ENCODE data around the gene LYPD6. TPM values are rescaled to one million over a fixed set of nuclear protein-coding genes. Genes with fewer than 3 reads are reported as not detected.
"Not testable (repeated sequence)": the region's sequence is repeated elsewhere in the genome, so short reads cannot be mapped to it uniquely, and the experiment has no call there.

LYPD6 gene
- total RNA-seq, 1 donor from 2014 or later, result 0.96 TPM

DNA sequence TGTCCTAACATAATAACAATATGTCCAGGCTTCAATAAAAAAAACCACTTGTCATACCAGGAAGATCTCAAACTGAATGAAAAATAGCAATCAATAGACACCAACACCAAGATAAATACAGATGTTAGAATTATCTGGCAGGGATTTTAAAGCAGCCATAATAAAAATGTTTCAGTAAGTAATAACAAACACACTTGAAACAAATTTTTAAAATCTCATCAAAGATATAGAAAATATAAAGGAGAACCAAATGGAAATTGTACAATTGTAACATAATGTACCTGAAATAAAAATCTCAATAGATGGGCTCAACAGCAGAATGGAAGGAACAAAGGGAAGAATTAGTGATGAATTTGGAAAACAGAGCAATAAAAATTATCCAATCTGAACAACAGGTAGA, 128.1 kb downstream of the LYPD6 start:
- no peak for ATAC-seq

DNA sequence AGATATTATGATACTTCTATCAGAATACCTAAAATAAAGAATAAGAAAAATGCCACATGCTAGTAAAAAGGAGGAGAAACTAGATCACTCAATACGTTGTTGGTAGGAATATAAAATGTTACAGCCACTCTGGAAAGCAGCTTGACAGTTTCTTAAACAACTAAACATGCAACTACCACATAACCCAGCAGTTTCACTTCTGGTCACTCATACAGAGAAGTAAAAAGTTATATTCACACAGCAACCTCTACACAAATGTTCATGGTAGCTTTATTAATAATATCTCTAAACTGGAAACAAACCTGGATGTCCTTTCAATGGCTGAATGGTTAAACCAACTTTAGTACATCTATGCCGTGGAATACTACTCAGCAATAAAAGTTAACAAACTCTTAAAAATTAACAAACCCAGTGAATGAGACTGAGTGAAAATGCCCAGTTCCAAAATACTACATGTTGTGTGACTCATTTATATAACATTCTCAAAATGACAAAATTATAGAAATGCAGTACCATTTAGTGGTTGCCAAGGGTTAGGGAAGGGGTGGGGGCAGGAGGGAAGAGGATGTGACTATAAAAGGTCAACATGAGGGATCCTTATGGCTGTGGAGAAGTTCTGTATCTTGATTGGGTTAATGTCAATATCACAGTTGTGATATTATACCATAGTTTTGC, 133.1 kb downstream of the LYPD6 start:
- ATAC-seq, result no peak

DNA sequence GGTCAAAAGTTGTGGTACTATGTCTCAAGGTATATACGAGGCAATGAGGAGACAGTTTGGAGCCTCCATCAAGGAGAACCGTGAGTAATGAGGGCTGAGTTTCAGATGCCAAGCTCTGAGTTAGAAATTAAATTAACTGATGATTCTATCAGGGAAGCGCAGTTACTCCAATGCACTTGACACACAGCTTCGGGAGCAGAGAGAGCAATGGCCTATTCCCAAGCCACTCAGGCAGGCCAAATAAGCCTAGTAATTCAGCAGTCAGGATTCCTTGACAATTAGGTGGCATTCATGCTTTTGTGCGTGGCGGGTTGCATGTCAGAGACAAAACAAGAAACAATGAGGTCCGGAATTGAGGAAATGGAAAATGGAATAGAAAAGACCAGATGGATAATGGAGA, 134.0 kb downstream of the LYPD6 start:
- ATAC-seq, result no peak

DNA sequence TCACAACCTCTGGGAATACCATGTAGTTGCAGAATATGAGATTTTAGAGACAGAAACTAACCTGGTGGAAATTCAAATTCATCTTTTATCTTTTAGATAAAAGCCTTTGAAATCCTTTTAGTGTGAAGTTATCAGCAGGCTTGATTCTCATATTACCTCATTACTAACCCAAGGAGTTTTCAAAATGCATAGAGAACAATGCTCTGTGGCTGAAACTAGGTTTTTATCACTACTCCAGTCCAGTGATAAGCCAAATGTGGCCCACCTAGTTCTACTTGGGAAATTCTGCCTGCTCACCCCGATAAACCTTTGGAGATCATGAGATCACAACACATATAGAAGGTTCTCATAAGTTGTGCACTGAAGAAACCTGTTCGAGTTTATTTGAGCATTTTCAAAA, 135.5 kb downstream of the LYPD6 start:
- ATAC-seq, result no peak

DNA sequence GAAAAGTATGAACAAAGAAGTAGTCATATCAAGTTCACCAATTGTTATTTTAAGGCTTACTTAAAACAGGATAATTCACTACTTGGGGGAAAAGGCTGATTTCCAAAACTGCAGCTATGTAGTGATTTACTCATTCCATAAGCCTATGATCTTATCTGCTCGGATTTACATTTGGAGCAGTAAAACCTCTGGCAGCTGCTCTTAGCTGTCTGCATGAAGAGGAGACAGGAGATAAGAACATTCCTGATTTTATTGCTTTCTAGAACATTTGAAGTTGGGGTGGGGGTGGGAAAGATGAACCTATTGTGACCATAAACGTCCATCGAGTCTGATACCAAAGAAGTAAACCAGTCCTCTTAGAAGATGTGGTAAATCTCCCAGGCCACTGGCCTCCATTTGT, 136.2 kb downstream of the LYPD6 start:
- ATAC-seq, result no peak

DNA sequence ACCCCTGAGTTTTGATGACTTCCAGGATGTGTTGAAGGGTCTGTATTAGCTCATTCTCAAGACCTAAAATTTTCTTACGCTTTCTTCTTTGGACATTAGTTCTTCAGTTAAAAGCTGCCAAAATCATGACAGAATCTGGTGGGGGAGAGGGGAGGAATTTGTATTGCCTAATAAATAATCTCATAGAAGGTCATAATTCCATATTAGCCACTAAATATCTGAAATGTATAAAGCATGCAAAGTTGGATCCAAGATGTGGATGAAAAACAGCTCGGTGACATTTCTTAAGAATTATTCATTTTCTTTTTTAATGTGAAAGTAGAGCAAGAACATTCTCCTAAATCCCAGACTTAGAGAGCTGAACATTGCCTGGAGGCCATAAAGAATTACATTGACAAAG, 137.0 kb downstream of the LYPD6 start:
- ATAC-seq, result no peak

DNA sequence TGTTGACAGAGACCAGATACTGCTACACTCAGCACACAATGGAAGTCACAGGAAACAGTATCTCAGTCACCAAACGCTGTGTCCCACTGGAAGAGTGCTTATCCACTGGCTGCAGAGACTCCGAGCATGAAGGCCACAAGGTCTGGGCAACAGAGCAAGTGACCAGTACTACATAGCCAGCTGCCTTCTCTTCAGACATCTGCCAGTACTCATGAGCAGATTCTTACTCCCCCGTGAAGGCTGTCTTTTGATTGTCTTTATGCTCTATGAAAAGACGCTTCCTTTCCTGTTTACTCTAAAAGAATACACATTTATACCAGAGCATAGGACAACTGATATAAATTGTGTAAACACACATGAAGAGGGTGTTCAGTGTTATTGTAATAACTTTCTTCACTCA, 138.2 kb downstream of the LYPD6 start:
- no peak for ATAC-seq

DNA sequence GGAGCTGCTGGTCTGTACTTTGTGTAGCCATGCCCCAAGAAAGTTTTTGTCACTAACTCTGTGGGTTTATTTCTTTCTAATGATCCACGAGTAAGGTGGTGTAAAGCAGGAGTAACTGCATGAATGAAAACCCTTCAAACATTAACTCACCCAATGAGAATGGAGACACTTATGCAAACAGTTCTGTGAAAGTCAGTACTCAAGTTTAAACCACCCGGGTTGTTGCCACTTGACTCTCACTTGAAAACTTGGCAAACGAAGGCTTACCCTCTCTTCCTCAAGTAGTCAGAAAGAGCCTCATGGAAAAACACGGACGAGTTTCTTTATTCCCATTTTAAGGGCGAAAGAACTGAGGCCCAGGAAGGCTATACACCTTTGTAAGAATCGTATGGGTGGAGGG, 139.7 kb downstream of the LYPD6 start:
- ATAC-seq, result no peak

DNA sequence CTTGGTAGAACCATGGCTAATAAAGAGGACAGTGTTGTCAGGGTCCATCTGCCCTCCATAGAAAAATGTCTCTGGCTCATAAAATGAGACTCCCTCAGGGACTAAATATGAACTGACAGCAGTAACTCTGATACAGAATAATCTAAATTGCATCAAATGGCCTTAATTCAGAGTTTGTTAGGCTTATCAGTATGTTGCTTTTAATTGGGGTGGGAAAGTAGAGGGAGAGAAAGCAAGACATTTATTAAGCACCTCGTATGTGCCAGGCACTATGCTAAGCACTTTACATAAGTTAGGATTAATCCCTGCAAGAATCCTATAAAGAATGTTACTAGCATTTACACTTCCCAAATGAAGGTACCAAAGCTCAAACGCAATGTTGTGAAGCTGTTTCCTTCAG, 142.0 kb downstream of the LYPD6 start:
- ATAC-seq, result no peak

DNA sequence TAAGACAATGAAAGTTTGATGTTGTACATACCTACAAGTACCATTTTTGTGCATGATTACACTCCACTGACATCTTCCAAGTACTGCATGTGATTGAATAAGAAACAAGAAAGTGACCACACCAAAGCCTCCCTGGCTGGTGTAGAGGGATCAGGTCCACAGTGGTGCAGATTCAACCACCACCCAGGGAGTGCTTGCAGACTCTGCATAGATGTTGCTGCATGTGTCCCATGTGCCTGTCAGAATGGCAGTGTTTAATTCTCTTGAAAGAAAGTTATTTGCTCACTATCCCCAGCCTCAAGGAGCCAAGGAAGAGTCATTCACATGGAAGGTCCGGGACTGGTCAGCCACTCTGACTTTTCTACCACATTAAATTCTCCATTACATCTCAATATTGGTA, 142.7 kb downstream of the LYPD6 start:
- no peak for ATAC-seq

DNA sequence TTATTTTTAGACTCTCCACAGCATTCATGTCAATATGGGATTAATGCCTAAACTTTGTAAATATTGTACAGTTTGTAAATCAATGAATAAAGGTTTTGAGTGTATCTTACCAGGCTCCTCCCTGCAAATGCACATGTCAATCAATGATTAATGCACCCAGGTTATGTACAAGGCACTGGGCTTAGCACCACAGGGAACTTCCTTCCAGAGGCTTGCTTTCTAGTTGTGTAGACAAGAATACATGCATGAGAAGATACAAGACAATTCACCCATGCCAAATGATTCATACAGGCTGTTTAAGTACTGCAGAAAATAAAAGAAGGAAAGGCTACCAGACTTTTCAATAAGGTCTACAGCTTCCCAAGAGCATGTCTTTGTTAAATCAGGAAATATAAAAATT, 143.1 kb downstream of the LYPD6 start:
- ATAC-seq, result peak; percentile 77

DNA sequence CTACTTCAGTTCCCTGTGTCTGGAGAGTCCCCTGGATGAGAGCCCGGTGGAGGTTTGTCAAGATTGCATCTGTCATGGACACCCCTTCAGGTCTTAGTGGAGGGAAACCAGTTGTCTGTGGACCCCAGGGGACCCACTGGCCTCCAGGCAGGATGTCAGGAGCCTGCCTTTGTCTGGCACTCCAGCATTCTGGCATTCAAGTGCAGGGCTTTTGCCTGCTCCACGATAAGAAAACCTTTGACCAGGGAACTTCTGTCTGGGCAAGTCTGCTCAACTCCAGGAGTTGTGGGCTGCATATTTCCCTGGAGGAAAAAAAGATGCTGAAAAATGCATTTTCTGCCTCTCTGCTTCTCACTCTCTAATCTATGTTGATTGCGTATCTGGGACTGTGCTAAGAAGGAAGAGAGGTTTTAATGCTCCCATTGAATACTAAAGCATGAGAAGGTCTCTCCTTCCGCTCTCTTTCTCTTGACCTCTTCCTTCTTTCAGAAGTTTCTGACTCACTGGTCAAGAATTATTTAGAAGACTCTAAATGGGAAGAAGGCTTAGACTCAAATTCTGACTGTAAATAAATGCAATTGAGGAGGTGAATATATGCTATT, 152.7 kb downstream of the LYPD6 start:
- no peak for ATAC-seq

DNA sequence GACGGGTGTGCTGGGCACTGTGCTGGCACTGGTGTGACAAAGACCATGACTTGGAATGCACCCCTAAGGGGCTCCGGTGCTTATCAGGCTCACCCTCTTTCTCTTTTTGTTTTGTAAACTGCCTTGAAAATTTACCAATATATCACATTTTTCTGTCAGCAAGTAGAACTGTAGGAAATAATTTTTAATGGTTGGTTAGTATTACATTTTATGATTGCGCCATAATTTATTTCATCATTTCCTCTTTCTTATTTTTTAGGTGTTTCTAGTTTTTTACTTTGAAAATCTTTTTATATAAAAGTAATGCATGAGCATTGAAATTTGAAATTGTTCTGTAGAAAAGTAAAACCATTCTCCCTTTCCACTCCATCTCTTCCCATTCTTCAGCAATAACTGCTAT, 156.3 kb downstream of the LYPD6 start:
- ATAC-seq, result no peak

DNA sequence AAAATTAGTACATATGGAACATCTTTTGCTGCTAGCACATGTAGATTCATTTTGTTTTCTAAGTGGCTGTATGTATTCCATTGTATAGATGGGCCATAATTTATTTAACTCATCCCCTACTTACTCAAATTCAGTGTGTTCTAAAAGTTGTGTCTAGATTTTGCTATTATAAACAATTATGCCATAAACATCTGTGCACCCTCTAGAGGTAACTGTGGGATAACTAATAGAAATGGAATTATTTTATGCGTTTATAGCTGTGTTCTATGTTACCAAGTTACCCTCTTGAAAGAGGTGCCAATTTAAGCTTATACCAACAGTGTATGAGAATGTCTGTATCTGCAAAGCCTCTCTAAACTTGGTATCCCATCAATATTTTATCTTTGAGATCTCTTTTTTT, 156.8 kb downstream of the LYPD6 start:
- no peak for ATAC-seq

DNA sequence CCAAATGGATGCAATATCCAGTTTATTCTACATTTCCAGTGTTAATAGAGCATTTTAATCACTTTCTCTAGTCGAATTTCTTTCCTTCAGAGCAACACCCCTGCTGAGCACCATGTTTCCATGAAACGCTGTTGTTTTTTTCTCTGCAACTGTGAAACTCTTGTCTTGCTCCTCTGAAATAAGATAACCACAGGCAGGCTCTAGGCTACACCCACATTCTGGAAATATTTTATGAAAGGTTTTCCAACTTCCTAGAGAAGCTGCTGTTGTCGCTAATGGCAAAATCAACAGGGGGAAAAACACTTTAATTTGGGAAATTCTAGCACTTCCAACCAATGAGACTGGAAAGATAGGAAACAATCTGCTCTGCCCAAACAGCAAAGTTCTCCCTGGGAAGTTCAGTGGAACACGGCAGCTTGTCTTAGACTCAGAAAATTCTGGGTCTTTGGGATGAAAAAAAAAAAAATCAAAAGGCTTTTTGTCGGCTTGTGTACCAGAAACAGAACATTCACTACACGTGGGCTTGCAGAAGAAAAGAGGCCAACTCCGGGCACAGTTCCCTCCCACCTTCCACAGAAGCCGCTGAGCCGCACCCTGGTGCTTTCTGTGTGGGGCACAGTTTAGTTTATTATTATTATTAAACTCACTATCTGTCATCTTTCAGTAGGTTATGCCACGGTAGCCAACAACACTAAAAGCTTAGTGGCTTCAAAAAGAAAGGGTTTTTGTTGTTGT, 158.5 kb downstream of the LYPD6 start:
- no peak for ATAC-seq

DNA sequence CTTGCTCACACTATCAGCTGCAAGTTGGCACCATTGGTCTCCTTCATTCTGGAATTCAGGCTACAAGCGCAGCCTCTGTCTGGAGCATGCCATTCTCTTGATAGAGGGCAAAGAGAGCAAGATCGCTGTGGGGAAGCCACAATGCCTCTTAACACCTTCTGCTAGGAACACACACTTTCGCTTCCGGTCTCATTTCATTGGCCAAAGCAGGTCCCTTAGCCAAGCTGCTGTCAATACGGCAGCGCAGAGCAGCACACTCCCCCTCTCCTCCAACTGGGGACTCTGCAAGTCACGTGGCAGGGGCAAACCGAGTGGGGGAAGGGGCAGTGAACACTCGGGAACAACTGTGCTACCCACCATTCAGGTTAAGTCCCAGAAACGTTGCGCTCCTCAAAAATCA, 159.1 kb downstream of the LYPD6 start:
- no peak for ATAC-seq

DNA sequence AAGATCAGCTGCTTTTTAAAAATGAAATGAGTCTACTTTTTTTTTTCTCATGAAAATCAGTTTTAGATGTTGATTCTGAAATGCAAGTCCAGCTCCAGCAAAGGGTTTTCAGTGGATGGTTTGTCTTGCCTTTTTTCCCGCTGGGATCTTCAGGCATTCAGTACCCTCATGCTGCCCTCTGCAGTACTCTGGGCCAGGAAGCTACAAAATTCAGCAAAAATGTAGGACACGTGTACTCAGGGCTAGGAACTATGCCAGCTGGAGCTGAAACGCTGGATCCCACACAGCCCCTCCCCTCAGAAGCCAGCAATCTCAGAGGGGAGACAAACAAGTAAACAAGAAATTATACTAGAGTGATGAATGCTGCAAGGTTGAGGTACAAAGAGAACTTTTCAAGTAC, 159.9 kb downstream of the LYPD6 start:
- ATAC-seq, result no peak

DNA sequence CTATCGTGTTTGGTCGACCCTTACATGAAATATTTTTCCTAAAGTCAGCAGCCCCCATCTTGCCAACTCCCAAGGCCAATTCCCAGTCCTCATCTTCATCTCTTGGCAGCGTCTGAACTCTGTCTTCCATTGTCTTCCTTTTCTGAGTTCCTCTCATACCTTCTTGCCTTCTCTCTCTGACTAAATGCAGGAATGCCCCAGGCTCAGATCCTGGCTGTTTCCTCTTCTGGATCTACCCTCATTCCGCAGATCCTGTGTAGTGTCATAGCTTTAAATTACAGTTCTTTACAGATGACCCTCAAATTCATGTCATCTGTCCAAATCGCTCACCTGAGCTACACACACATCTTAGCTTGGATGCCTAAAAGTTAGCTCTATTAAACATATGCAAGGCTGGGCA, 162.5 kb downstream of the LYPD6 start:
- ATAC-seq, result no peak

DNA sequence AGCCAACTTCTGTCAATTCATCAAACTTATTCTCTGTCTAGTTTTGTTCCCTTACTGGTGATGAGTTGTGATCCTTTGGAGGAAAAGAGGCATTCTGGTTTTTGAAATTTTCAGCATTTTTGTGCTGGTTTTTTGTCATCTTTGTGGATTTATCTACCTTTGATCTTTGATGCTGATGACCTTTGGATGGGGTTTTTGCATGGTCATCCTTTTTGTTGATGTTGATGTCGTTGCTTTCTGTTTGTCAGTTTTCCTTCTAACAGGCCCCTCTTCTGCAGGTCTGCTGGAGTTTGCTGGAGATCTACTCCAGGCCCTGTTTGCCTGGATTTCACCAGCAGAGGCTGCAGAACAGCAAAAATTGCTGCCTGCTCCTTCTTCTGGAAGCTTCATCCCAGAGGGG, 168.8 kb downstream of the LYPD6 start:
- not testable (repeated sequence) for ATAC-seq

DNA sequence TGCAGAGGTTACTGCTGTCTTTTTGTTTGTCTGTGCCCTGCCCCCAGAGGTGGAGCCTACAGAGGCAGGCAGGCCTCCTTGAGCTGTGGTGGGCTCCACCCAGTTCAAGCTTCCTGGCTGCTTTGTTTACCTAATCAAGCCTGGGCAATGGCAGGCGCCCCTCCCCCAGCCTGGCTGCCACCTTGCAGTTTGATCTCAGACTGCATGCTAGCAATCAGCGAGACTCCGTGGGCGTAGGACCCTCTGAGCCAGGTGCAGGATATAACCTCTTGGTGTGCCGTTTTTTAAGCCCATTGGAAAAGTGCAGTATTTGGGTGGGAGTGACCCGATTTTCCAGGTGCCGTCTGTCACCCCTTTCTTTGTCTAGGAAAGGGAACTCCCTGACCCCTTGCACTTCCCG, 176.4 kb downstream of the LYPD6 start:
- not testable (repeated sequence) for ATAC-seq

DNA sequence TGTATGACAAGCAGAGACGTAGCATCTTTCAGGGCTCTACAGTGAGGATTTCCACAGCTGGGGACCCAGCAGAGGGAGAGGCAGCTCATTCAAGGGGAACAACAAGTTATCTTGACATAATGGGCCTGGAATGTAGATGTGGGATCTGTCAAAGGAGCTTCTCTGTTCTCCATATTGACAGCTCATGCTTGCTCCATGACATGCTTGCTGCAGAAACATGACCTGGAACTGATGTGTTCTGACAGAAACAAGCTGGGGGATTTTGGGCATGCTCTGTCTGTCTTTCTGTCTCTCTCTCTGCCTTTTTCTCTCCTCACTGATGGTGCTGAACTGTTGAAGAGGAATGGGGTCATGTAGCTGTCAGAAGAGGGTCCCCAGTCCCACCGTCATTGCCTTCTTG, 177.6 kb downstream of the LYPD6 start:
- no peak for ATAC-seq

DNA sequence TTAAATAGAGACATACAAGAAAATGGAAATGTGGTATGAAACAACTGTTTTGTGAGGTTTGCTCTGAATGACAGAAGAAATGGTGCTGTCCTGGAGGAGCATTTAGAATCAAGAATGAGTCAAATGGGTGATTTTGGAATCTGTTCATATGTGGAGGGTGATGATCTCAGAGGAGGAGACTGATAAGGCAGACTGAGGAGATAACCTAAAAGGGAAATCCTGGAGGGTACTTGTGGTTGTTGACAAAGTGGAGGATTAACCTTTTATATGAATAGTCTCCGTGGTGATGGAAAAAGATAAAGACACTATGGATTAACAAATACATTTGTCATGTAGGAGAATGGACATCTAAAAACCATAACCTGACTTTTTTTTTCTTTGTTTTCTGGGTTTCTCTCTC, 183.1 kb downstream of the LYPD6 start:
- ATAC-seq, result no peak
